ENCODE results near the gene GAS7.

- TF ChIP-seq ARNT (IDR thresholded peaks at IDR 0.05) (no peak), NFRKB (IDR thresholded peaks at IDR 0.05) (no peak)
Measured at GRCh38 chr17:10031127-10031526, 167.3 kb downstream of the GAS7 start.
